ENCODE data around the gene HES2. TPM values are rescaled to one million over a fixed set of nuclear protein-coding genes. Genes with fewer than 3 reads are reported as not detected.
"Not testable (repeated sequence)": the region's sequence is repeated elsewhere in the genome, so short reads cannot be mapped to it uniquely, and the experiment has no call there.

The HES2 gene, protein sequence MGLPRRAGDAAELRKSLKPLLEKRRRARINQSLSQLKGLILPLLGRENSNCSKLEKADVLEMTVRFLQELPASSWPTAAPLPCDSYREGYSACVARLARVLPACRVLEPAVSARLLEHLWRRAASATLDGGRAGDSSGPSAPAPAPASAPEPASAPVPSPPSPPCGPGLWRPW
- total RNA-seq, result 0.19 TPM
- long read RNA-seq, result 0 reads

DNA sequence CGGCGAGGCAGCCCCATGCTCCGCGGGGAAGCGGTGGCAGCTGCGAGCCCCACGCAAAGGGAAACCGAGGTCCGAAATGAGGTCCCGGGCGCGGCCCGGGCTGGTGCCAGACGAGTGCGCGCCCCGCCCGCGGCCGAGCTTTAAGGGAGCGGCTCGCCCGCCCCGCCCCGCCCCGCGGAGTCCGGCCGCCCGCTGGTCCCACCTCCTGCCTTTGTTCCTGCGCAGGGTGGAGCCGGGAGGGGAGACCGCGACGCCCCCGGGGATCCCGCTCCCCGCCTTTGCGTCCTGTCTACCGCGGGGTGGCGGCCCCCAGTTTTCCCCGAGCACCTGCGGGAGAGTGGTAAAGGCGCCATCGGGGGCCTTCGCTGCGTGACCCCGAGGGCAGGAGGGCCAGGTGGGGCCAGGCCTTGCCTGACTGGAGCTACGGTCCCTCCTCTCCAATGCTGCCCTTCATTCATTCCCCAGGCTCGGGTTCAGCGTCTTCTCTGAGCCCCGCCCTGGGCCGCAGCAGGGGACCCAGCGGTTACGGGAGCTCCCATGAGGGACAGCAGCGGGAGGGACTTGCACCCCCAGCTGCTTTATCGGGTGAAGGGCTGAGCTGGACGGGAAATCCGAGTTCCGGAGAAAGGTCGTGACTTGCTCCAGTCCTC, at the start of gene HES2:
HES2 (minus strand) TSS at position 116 of the 650 bp plus-strand sequence; CDS start at position 17, 99 bp downstream.
- DNase-seq (ENCODE audit: low spot score), result no peak

DNA sequence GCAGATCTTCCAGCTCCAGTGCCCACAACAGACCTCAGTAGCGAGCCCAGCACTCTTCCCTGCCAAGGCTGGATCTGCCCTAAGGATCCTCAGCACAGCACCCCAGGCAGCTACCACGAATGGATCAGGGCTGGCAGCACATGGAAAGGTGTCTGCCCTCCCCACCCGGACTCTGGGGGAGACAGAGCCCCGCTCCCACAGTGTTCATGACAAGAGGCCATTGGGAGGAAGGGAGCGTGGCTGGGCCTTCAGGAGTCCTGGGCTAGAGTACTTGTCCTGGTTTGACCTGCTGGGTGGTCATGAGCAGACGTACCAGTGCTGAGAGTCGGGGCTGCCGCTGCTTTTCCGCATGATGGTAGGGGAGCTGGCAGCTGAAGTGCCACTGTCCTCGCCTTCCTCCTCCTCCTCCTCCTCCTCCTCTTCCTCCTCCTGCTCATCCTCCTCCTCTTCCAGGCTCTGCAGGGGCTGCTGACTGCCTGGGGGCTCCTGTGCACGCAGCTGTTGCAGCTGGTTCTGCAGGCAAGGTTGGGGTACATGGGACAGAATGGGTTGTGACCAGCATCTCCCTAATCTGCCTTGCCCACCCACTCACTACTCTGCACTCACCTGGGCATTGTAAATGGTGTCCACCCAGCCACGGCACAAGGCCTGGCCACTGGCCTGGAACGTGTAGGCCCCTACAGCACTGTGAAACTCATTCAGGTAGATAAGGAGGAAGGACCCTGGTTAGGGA, 49.2 kb upstream of the HES2 start:
- DNase-seq (ENCODE audit: low spot score), result no peak

DNA sequence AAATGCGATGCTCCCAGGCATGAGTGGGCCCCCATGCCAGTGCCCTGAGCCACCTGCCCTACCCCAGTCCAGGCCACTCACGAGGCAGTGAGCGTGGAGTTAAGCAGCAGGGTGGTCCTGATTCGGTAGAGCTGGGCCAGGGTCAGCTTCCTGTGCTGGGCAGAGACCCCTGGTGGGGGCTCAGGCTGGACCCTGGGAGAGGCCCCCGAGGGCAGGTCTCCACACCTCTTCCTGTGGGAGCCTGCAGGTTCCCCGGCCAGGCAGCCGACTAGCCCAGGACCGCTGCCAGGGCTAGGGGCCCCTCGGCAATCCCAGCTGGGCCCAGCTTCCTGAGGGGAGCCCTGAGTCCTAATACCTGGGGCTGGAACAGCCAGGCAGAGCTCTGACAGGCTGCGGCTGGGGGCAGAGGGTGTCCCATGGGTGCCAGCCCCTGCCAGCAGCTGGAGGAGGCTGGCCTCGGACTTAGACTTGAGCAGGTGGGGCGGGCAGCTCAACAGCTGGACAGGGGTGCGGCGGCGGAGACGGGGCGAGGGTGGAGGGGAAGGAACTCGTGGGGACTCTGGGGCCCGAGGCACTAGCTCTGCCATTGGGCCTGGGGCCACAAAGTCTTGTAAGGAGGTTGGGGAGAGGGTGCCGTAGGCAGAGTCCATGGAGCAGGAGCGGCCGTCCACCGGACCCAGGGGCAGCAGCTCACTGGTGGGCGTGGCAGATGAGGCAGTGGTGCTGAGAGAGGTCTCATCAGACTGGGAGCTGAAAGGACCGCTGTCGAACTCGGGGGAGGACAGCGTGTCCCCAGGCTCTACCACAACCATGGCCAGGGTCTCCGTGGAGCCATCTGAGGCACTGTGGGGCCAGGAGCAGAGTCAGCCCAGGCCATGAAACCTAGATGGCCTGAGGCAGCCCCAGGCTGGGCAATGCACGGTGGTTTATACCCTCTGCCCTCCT, 48.3 kb upstream of the HES2 start:
- DNase-seq (ENCODE audit: low spot score), result no peak

DNA sequence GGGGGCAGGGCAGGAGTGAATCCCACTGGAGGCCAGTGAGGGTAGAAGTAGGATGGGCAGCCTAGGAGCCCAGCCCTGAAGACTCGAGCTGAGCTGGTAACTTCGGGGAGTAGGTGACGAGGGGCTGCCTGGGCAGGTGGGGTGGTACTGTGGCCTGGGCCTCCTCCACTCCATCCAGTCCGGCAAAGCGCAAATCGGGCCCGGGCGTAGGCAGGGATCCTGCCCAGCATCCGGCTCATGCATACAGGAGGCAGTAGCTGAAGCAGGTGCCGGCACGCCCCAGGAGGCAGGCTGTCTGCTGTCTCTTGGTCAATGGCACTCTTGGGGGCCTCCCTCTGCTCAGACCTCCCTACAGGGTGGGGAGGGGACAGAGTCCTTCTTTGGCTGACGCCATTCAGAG, 47.5 kb upstream of the HES2 start:
- no peak for DNase-seq (ENCODE audit: low spot score)

DNA sequence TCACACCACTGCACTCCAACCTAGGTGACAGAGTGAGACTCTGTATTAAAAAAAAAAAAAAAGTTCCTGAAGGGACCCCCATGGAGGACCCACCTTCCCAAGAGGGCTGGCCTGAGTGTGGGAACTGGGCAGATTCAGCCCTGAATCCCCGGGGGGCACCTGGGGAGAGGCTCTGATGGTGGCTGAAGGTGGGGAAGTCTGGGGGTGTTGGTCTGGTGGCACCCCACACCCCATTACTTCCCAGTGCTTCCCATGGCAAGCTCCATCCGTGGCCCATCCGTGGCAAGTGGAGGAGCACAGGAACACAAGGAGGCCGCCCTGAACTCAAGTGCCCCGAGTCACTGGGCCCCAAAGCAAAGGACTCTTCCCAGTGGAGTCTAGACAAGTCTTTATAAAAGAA, 47.0 kb upstream of the HES2 start:
- no peak for DNase-seq (ENCODE audit: low spot score)

DNA sequence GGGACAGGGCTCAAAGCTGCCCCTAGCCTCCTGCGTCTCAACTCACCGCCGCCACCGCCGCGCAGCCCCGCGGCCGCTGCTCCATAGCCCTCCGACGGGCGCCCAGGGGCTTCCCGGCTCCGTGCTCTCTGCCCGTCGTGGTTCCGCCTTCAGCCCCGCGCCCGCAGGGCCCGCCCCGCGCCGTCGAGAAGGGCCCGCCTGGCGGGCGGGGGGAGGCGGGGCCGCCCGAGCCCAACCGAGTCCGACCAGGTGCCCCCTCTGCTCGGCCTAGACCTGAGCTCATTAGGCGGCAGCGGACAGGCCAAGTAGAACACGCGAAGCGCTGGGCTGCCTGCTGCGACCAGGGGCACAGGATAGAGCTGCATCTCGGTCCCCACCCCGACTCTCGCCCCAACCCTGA, 46.3 kb upstream of the HES2 start, which contains the start of gene TNFRSF25:
TNFRSF25 (minus strand) TSS at position 151 of the 400 bp plus-strand sequence; CDS start at position 85, 66 bp downstream.
- no peak for DNase-seq (ENCODE audit: low spot score)

DNA sequence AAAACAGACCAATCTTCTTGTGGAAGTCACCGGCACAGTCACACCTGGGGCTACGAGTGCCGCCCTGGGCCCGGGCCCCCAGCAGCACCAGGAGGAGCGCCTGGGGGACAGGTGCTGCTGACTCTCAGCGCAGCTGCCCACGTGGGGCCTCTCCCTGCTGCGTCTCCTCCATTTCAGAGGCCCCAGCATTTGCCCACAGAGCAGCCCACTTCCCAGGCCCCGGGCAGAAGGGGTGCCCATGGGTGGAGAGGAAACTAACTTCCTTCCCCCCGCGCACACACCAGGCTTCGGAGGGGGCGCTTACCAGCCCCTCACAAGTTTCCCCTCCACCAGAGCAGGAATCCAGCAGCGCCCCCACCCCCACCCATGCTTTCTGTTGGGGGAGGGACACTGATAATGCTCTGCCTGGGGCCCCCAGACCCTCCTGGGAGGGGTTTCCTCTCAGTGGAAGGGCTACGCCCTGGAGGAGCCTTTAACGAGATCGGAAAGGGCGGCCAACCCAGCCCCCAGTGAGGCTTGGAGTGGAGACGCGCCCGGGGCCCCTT, 45.8 kb upstream of the HES2 start:
- DNase-seq (ENCODE audit: low spot score), result no peak

DNA sequence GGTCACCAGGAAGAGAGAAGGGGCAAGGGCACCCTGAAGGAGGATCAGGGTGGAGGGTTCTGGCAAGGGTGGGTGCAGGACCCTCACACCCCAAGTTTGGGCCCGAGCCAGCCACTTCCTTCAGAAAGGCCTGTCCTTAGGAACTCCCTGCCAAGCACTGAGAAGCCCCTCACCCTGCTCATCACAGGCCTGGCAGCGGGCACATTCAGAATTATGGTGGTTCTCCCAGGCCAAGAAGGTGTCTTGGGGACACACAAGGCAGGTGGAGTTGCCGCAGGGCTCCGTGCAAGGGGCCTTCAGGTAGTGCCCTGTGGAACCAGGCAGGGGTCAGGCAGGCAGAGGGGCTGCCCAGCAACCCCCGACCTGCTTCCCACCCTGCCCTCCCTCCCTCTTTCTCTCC, 45.2 kb upstream of the HES2 start:
- DNase-seq (ENCODE audit: low spot score), result no peak

DNA sequence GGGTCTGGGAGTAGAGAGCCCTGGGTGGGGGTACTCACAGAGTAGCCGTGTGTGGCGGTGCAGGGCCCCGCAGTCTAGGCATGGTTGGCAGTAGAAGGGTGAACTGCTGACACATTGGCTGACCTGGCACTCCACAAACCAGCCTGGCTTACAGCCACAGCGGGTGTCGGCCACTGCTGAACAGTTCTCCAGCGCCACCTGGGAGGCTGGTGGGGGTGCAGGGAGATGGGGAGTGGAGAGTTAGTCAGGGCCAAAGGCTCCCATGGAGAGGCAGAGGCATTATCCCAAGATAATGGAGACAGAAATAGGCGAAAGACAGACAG, 44.8 kb upstream of the HES2 start:
- no peak for DNase-seq (ENCODE audit: low spot score)

DNA sequence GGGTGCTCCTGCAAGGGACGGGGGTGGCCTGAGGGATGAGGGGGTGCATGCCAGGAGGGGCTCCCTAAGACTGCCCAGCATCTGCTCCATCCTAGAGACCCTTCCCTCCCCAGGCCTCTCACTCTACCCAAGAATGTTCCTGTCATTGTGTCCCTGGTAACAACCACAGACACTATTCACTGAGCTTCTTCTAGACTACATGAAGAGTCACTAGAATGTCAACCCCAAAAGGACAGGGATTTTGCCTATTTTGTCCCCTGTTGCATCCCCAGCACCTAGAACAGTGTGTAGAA, 43.3 kb upstream of the HES2 start:
- no peak for DNase-seq (ENCODE audit: low spot score)

DNA sequence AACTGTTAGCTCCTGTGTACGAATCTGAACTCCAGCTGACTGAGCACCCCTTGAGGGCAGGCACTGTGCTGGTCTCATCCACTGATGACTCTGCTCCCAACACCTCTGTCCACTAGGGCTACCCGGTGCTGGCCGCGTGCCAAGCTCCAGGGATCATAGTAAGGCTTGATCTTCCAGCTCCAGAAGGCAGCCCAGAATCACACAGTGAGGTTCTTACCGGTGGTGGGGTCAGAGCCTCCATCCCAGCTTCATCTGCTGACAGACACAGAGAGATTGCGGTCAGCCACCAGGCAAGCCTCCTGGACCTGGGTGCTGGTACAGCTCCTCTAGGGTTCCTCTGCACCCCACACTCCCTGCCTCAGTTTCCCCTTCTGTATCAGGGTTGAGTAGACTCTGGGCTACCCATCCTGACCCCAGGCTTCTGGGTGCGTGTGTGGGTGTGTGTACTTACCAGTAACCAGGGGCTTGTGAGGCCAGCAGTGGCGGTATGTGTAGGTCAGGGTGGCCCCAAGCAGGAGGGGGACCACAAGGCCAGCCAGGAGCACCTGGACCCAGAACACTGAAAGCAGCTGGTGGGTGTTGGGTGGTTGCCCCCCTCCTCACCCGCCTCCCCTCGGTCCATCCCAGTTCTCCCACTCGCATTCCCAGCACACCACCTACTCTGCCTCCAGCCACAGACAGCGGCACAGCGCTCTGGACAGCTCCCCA, 42.8 kb upstream of the HES2 start:
- DNase-seq (ENCODE audit: low spot score), result no peak

DNA sequence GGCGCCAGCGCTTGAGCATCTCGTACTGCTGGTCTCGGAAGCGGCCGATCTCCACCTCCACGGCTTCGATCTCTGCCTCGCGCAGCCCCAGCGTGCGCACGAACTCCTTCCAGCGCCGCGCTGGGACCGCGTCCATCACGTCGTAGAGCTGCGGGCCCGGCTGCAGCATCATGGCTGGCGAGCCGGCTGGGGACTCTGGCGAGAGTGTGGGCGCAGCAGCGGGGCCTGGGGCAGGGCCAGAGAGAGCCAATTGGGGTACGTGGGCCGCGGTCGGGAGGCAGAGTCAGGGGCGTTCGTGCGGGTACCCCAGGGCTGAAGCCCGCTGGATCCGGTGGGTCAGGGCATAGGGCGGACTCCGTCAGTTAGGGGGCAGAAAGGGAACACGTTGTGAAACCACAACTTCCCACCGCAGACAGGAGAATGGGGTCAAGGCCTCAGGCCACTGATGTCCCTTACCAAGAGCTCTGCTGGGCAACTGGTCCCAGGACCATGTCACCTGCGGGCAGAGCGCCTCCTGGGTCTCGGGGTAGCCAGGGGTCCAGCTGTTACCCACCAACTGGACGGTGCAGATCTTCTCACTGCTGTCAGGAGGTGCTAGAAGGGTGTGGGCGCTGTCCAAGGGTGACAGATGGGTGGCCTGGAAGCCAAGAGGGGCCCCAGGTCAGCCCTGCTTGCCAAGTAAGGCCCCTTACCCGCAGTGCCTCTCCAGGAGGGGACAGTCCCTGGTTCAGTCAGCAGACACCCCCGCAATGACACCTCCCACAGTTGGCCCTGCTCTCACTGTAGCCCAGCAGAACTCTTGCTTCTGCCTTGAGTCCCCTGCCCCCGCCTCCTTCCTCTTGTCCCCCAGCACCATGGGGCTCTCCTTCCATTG, 42.1 kb upstream of the HES2 start:
- no peak for DNase-seq (ENCODE audit: low spot score)

DNA sequence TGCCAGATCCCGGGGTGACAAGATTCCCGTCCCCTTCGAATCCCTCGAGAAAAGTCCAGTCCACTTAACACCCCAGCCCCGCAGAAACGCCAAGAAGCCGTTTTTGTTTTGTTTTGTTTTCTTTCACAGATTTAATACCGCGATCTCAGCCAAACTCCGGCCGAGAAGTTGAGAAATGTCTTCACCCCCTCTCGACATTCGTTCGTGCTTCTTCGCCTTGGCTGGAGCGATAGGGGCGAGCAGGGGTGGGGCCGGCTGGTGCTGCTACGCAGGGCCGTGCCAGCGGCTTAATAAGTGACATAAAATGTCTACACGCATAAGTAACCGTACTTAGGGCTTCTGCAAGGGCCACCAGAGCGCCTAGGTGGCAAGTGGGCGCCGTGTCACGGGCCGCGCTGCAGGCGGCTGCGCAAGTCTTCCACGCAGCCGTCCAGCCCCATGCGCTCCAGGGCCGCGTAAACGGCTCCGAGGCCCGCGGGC, 41.4 kb upstream of the HES2 start:
- no peak for DNase-seq (ENCODE audit: low spot score)

DNA sequence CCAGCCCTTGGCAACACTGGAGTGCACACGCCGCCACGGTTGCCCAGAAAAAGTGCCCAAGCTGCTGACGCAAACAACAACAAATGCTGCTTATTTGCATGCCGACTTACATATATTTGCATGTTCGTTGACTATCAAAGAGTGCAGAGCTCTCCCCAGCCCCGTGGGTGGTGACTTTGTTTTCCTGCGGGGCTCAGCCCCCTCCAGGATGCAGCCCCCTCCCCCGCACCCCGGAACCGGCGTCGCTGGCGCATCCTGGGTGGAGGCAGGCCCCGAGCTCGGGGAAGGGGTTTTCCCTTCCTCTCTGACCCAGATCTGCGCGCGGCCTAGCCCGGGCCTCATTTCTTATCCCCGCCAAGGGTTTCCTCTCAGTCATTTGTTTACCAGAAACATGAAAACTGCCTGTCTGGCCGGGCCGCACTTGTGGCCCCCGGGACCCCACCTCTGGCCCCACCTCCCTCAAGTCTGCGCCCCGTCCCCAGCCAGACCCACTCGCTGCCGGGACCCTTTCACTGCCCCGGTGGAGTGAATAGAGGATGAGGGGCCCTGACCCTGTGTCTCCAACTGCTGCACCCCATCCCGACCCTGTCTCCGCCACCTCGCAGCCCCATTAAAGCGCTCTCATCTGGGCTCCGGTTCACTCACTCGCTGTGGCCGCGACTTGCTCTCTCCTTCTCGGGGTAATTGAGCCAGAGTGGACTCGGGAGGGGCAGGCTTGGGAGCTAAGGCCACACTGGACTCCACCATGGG, 40.8 kb upstream of the HES2 start:
- DNase-seq (ENCODE audit: low spot score), result no peak

DNA sequence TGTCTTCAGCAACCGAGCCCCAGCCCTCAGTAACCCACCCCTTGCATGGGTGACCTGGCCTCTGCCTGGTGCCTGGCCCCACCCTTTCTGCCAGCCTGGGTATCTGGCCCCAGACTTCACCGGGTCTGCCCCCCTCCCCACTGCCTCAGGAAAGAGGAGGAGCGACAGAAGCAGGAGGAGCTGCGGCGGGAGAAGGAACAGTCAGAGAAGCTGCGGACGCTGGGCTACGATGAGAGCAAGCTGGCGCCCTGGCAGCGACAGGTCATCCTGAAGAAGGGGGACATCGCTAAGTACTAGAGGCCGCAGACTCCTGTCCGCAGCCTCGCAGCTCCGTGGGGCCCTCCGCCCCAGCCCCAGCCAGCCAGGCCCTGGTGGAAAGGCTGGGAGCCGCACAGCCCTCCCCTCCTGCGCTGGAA, 40.1 kb upstream of the HES2 start:
- no peak for DNase-seq (ENCODE audit: low spot score)

DNA sequence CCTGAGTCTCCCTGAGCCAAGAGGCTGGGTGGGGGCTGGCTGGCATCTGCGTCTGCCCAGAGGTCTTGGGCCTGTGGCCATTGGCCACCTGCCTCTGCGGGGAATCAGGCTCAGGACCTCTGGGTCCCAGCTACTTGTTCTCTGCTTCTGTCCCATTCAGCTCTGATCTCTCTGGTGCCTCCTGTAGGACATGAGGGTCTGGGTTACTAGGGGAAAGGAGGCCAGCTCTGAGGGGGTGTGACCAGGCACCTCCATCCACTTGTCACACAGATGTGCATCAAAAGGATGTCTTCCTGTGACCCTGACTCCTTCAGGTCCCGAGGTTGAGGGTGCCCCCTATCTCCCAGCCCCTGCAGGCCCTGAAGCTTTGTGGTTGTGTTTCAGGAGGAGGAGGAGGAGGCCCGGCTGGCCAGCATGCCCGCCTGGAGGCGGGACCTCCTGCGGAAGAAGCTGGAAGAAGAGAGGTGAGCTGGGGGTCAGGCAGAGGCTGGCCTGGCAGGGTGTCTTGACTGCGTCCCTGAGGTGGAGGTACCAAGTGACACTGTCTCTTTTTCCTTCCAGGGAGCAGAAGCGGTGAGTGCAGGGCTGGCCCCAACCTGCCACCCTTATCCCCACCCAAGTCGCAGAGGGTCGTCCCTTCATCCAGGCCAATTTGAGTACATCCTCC, 37.2 kb upstream of the HES2 start:
- no peak for DNase-seq (ENCODE audit: low spot score)

DNA sequence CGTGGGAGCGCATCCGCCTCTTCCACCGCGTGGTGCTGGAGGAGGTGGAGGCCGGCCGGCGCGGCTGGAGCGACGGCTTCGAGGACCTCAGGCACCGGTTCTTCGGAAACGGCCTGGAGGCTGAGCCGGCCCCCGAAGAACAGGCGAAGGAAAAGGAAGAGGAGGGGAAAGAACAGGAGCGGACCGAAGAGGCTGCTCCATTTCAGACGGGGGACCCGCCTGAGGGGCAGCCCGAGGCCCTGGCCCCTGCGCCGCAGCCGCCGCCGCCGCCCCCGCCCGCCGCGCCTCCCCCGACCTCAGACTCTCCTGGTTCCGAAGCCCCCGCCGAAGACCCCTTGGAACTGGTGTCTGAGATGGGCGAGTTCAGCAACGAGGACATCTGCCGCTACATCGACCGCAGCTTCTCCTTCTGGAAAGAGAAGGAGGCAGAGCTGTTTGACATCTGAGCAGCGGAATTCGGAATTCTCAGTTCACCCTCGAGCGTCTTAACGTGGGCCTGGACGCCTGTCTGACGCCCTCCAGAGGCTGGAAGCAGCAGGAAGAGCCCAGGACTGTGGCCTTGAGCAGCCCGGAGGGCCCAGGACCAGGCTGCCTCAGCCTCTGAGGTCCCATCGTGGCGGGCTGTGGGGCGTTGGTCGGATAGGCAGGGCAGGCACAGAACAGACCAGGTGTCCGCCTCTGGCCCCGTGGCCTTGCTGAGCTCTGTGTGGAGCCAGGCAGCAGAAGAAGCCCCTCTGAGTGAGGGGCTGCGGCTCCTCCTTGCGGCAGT, 36.2 kb upstream of the HES2 start:
- DNase-seq (ENCODE audit: low spot score), result not testable (repeated sequence)

Data from mesenteric fat pad (tissue), 1 donor.